ENCODE data around the gene SLC6A9. TPM values are rescaled to one million over a fixed set of nuclear protein-coding genes. Genes with fewer than 3 reads are reported as not detected.

The SLC6A9 gene
- total RNA-seq, 2 experiments from 2014 or later: 0.17 TPM; not detected in 1

- Mint-ChIP-seq H3K27me3 (peaks cover 5% of the 10 kb centered on the region), H3K27ac (no peak overlapping the region), H3K36me3 (ENCODE audit: low read depth) (no peaks in the 10 kb centered on the region), H3K4me1 (ENCODE audit: low read depth) (no peaks in the 10 kb centered on the region), H3K4me3 (no peak overlapping the region), H3K9me3 (no peaks in the 10 kb centered on the region)
- ATAC-seq (ENCODE audit: poor library complexity) (no peak), DNase-seq (no peak)
- no peaks in the 10 kb centered on the region for H3K4me1 ChIP-seq (ENCODE audit: insufficient read depth, low read length)
- no peaks in the 10 kb centered on the region for H3K27me3 ChIP-seq (ENCODE audit: control insufficient read depth in 1 of 2, insufficient read depth in 2 of 2, low read length in 2 of 2)
- H3K9me3 ChIP-seq (ENCODE audit: control insufficient read depth in 1 of 2, insufficient read depth in 1 of 2, low read length in 2 of 2): no peaks in the 10 kb centered on the region
- H3K27ac ChIP-seq (ENCODE audit: low read depth in 1 of 2, low read length in 2 of 2): no peak overlapping the region
- POLR2A ChIA-PET: no interaction called here
- CTCF ChIA-PET: no interaction called here
- no peak overlapping the region for H3K4me3 ChIP-seq (ENCODE audit: low read length)
- TF ChIP-seq, protein P1, sequence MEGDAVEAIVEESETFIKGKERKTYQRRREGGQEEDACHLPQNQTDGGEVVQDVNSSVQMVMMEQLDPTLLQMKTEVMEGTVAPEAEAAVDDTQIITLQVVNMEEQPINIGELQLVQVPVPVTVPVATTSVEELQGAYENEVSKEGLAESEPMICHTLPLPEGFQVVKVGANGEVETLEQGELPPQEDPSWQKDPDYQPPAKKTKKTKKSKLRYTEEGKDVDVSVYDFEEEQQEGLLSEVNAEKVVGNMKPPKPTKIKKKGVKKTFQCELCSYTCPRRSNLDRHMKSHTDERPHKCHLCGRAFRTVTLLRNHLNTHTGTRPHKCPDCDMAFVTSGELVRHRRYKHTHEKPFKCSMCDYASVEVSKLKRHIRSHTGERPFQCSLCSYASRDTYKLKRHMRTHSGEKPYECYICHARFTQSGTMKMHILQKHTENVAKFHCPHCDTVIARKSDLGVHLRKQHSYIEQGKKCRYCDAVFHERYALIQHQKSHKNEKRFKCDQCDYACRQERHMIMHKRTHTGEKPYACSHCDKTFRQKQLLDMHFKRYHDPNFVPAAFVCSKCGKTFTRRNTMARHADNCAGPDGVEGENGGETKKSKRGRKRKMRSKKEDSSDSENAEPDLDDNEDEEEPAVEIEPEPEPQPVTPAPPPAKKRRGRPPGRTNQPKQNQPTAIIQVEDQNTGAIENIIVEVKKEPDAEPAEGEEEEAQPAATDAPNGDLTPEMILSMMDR (IDR thresholded peaks at IDR 0.05): no peak
- no peaks in the 10 kb centered on the region for H3K36me3 ChIP-seq (ENCODE audit: insufficient read depth, low read length)
- intact Hi-C loops (cut with DNase I, micrococcal nuclease): no loop called here
Measured at GRCh38 chr1:44053394-44053793, 22.1 kb upstream of the SLC6A9 start.

DNA sequence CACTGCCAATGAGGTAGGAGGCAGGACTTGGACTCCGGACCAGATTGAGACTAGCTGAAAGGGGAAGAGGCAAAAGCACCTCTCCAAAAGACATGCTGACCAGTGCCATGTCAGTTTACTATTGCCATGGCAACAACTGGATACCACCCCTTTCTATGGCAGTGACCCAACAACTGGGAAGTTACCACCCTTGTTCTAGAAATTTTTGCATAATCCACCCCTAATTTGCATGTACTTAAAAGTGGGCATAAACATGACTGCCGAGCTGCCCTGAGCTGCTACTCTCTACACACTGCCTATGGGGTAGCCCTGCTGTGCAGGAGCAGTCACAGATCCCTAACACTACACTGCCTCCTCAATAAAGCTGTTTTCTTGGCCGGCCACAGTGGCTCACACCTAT, 19.0 kb upstream of the SLC6A9 start:
- TF ChIP-seq, protein P1 (IDR thresholded peaks at IDR 0.05): no peak
- CTCF ChIA-PET: interaction anchor here (0.6 kb wide), 1 partner anchor 801 kb away, joined by 3 read pairs; no protein-coding TSS in a partner anchor
- Histone ChIP-seq H3K4me1 (ENCODE audit: insufficient read depth, low read length) (no peaks in the 10 kb centered on the region), H3K27ac (ENCODE audit: low read depth in 1 of 2, low read length in 2 of 2) (no peak overlapping the region), H3K4me3 (ENCODE audit: low read length) (no peak overlapping the region), H3K27me3 (ENCODE audit: control insufficient read depth in 1 of 2, insufficient read depth in 2 of 2, low read length in 2 of 2) (peaks cover 0 to 4% of the 10 kb centered on the region in 2 experiments), H3K9me3 (ENCODE audit: control insufficient read depth in 1 of 2, insufficient read depth in 1 of 2, low read length in 2 of 2) (no peaks in the 10 kb centered on the region), H3K36me3 (ENCODE audit: insufficient read depth, low read length) (no peaks in the 10 kb centered on the region)
- Mint-ChIP-seq H3K4me1 (ENCODE audit: low read depth) (no peaks in the 10 kb centered on the region), H3K27me3 (peaks cover 7% of the 10 kb centered on the region), H3K27ac (no peak overlapping the region), H3K4me3 (no peak overlapping the region), H3K9me3 (no peaks in the 10 kb centered on the region), H3K36me3 (ENCODE audit: low read depth) (no peaks in the 10 kb centered on the region)
- intact Hi-C loops (cut with DNase I, micrococcal nuclease): no loop called here
- POLR2A ChIA-PET: no interaction called here
- DNase-seq (no peak), ATAC-seq (ENCODE audit: poor library complexity) (no peak)

- Mint-ChIP-seq H3K36me3 (ENCODE audit: low read depth) (no peaks in the 10 kb centered on the region), H3K27me3 (peaks cover 7% of the 10 kb centered on the region), H3K9me3 (no peaks in the 10 kb centered on the region), H3K4me1 (ENCODE audit: low read depth) (no peaks in the 10 kb centered on the region), H3K4me3 (no peak overlapping the region), H3K27ac (no peak overlapping the region)
- TF ChIP-seq, protein P1 (IDR thresholded peaks at IDR 0.05): no peak
- CTCF ChIA-PET: interaction anchor here (0.6 kb wide), 1 partner anchor 800 kb away, joined by 3 read pairs; no protein-coding TSS in a partner anchor
- H3K36me3 ChIP-seq (ENCODE audit: insufficient read depth, low read length): no peaks in the 10 kb centered on the region
- H3K4me3 ChIP-seq (ENCODE audit: low read length): no peak overlapping the region
- intact Hi-C loops (cut with DNase I, micrococcal nuclease): loop anchor here in 1 of 2 experiments (2.0 to 5.0 kb wide), 2 partner anchors 118 to 521 kb away; partner anchors contain the start of gene ARTN
- H3K27me3 ChIP-seq (ENCODE audit: control insufficient read depth in 1 of 2, insufficient read depth in 2 of 2, low read length in 2 of 2): peaks cover 0 to 4% of the 10 kb centered on the region in 2 experiments
- H3K27ac ChIP-seq (ENCODE audit: low read depth in 1 of 2, low read length in 2 of 2): no peak overlapping the region
- DNase-seq: no peak
- H3K4me1 ChIP-seq (ENCODE audit: insufficient read depth, low read length): no peaks in the 10 kb centered on the region
- H3K9me3 ChIP-seq (ENCODE audit: control insufficient read depth in 1 of 2, insufficient read depth in 1 of 2, low read length in 2 of 2): no peaks in the 10 kb centered on the region
- POLR2A ChIA-PET: no interaction called here
- no peak for ATAC-seq (ENCODE audit: poor library complexity)
Measured at GRCh38 chr1:44049839-44050238, 18.6 kb upstream of the SLC6A9 start.

Measured in CD4-positive, alpha-beta T cell (primary cell).